ENCODE results near the gene ZC3H13.

The ZC3H13 gene

GRCh38 chr13:46032341-46032740 lies 20.2 kb downstream of the ZC3H13 start:
- H3K4me3 ChIP-seq (ENCODE audit: low read depth, low read length) = no peak overlapping the region
- no peak for TF ChIP-seq CTCF (IDR thresholded peaks at IDR 0.05; ENCODE audit: low read depth, low read length)

GRCh38 chr13:46031581-46032263 lies 20.8 kb downstream of the ZC3H13 start:
- TF ChIP-seq CTCF (IDR thresholded peaks at IDR 0.05; ENCODE audit: low read depth, low read length) = no peak
- no peak overlapping the region for H3K4me3 ChIP-seq (ENCODE audit: low read depth, low read length)

- H3K4me3 ChIP-seq (ENCODE audit: low read depth, low read length) = no peak overlapping the region
- no peak for TF ChIP-seq CTCF (IDR thresholded peaks at IDR 0.05; ENCODE audit: low read depth, low read length)
Measured at GRCh38 chr13:46025157-46025556, 27.4 kb downstream of the ZC3H13 start.

- no peak overlapping the region for H3K4me3 ChIP-seq (ENCODE audit: low read depth, low read length)
- TF ChIP-seq CTCF (IDR thresholded peaks at IDR 0.05; ENCODE audit: low read depth, low read length) = no peak
Measured at GRCh38 chr13:46022481-46022880, 30.1 kb downstream of the ZC3H13 start.

- TF ChIP-seq CTCF (IDR thresholded peaks at IDR 0.05; ENCODE audit: low read depth, low read length) = no peak
Measured at GRCh38 chr13:46016216-46016615, 36.3 kb downstream of the ZC3H13 start.

GRCh38 chr13:46015366-46015765 lies 37.2 kb downstream of the ZC3H13 start:
- TF ChIP-seq CTCF (IDR thresholded peaks at IDR 0.05; ENCODE audit: low read depth, low read length) = no peak
- H3K4me3 ChIP-seq (ENCODE audit: low read depth, low read length) = no peak overlapping the region

More at GRCh38 chr13:46016216-46016615, 36.3 kb downstream of the ZC3H13 start:
- H3K4me3 ChIP-seq (ENCODE audit: low read depth, low read length) = no peak overlapping the region

GRCh38 chr13:46012404-46012803 lies 40.1 kb downstream of the ZC3H13 start:
- no peak for TF ChIP-seq CTCF (IDR thresholded peaks at IDR 0.05; ENCODE audit: low read depth, low read length)
- H3K4me3 ChIP-seq (ENCODE audit: low read depth, low read length) = no peak overlapping the region
